Ascending aorta (tissue), 2 donors: ENCODE measurements around the gene DTHD1. TPM values are rescaled to one million over a fixed set of nuclear protein-coding genes. Genes with fewer than 3 reads are reported as not detected.

ENCODE experiments used
- DNase-seq, 2 donors: peaks; one replicate each; pipeline ENCODE4 v3.0.0-alpha.2; 2019; ENCODE audit warnings: low spot score in 2 of 2
- H3K27ac ChIP-seq, 2 donors: fragments of 200-600 bp; sonication (generic); one replicate each; pipeline ENCODE4 v1.5.1; 2016 to 2017; ENCODE audit warnings: mild to moderate bottlenecking in 1 of 2
- H3K27me3 ChIP-seq: fragments of 200-600 bp; sonication (generic); one replicate; pipeline ENCODE4 v1.5.1; 2017
- H3K36me3 ChIP-seq, 2 donors: fragments of 200-600 bp; sonication (generic); one replicate each; pipeline ENCODE4 v1.5.1; 2016
- H3K4me1 ChIP-seq, 2 donors: fragments of 200-600 bp; sonication (generic); one replicate each; pipeline ENCODE4 v1.5.1; 2016 to 2017; ENCODE audit warnings: mild to moderate bottlenecking in 1 of 2
- H3K4me3 ChIP-seq, 2 donors: fragments of 200-600 bp; sonication (generic); one replicate each; pipeline ENCODE4 v1.5.1; 2016 to 2017; ENCODE audit warnings: mild to moderate bottlenecking in 1 of 2
- H3K9me3 ChIP-seq, 2 donors: fragments of 200-600 bp; sonication (generic); one replicate each; pipeline ENCODE4 v1.5.1; 2016
- CTCF ChIP-seq, 3 experiments: fragments of 200-600 bp in 2 of 3; fragments of 450-650 bp in 1 of 3; sonication (generic) in 2 of 3; IDR thresholded peaks; one replicate each; pipeline ENCODE4 v1.5.1; 2016 to 2019; ENCODE audit warnings: antibody characterized with exemption in 3 of 3, mild to moderate bottlenecking in 1 of 3, moderate library complexity in 1 of 3
- intact Hi-C: fragments of 100-400 bp; cut with DNase I; formaldehyde crosslinking; loops from one replicate; pipeline ENCODE4 v1.15.1; 2023
- total RNA-seq: library from RNA; depleted of rRNA; stranded (reverse); fragments of >200 nt; gene quantifications from one replicate; pipeline ENCODE4 v1.1.0, GENCODE V29; 2016

DTHD1 gene
- total RNA-seq, result not detected

- DNase-seq, result no peak
- Histone ChIP-seq H3K27me3 (no peaks in the 10 kb centered on the region), H3K27ac (no peak within 1 kb of the TSS), H3K36me3 (no peaks in the 10 kb centered on the region), H3K4me1 (no peaks in the 10 kb centered on the region), H3K9me3 (no peaks in the 10 kb centered on the region), H3K4me3 (no peak within 1 kb of the TSS)
- intact Hi-C loops, result no loop called here
- TF ChIP-seq CTCF (IDR thresholded peaks at IDR 0.05), result no peak
Observed at GRCh38 chr4:36281384-36282106, at the start of gene DTHD1. TSS of gene DTHD1 (plus strand) at chr4:36281616. CDS start at chr4:36281759, 143 bp downstream.

GRCh38 chr4:36233567-36234266, 47.7 kb upstream of the DTHD1 start:
- Histone ChIP-seq H3K27me3 (no peaks in the 10 kb centered on the region), H3K9me3 (no peaks in the 10 kb centered on the region), H3K27ac (no peak overlapping the region), H3K4me1 (no peaks in the 10 kb centered on the region), H3K4me3 (no peak overlapping the region), H3K36me3 (no peaks in the 10 kb centered on the region)
- intact Hi-C loops, result no loop called here
- TF ChIP-seq CTCF (IDR thresholded peaks at IDR 0.05), result no peak
- no peak for DNase-seq

- intact Hi-C loops, result no loop called here
- Histone ChIP-seq H3K27ac (no peak overlapping the region), H3K4me3 (no peak overlapping the region), H3K9me3 (no peaks in the 10 kb centered on the region), H3K4me1 (no peaks in the 10 kb centered on the region), H3K27me3 (no peaks in the 10 kb centered on the region), H3K36me3 (no peaks in the 10 kb centered on the region)
- no peak for DNase-seq
- TF ChIP-seq CTCF (IDR thresholded peaks at IDR 0.05), result no peak
Observed at GRCh38 chr4:36235306-36235705, 46.1 kb upstream of the DTHD1 start.

- H3K27me3 ChIP-seq, result no peaks in the 10 kb centered on the region
- no peaks in the 10 kb centered on the region for H3K4me1 ChIP-seq
- intact Hi-C loops, result no loop called here
- no peak for TF ChIP-seq CTCF (IDR thresholded peaks at IDR 0.05)
- H3K4me3 ChIP-seq, result no peak overlapping the region
- H3K36me3 ChIP-seq, result no peaks in the 10 kb centered on the region
- no peak for DNase-seq
- no peaks in the 10 kb centered on the region for H3K9me3 ChIP-seq
- H3K27ac ChIP-seq, result no peak overlapping the region
Observed at GRCh38 chr4:36236159-36236558, 45.3 kb upstream of the DTHD1 start.

- no peak for DNase-seq
- Histone ChIP-seq H3K9me3 (no peaks in the 10 kb centered on the region), H3K27ac (no peak overlapping the region), H3K36me3 (no peaks in the 10 kb centered on the region), H3K4me3 (no peak overlapping the region), H3K4me1 (no peaks in the 10 kb centered on the region), H3K27me3 (no peaks in the 10 kb centered on the region)
- TF ChIP-seq CTCF (IDR thresholded peaks at IDR 0.05), result no peak
- intact Hi-C loops, result no loop called here
Observed at GRCh38 chr4:36237366-36238313, 43.8 kb upstream of the DTHD1 start.
